HG03460 (cell line): ENCODE results near the gene JARID2.
A peak's percentile ranks its signal among the peaks of the same experiment; 100 is the strongest.

Source experiments
- ATAC-seq: cut with Tn5 transposase; IDR thresholded peaks from one replicate; pipeline ENCODE4 v1.9.1; 2021; ENCODE audit not compliant: unreplicated experiment

JARID2 gene

GRCh38 chr6:15264412-15264811 lies 18.5 kb downstream of the JARID2 start:
- no peak for ATAC-seq

GRCh38 chr6:15264902-15265761 lies 19.3 kb downstream of the JARID2 start:
- no peak for ATAC-seq

- no peak for ATAC-seq
Observed at GRCh38 chr6:15265787-15266186, 19.9 kb downstream of the JARID2 start.

- ATAC-seq: peak; percentile 53
Observed at GRCh38 chr6:15266423-15266996, 20.6 kb downstream of the JARID2 start.

GRCh38 chr6:15267221-15267620 lies 21.4 kb downstream of the JARID2 start:
- no peak for ATAC-seq

GRCh38 chr6:15268137-15268908 lies 22.5 kb downstream of the JARID2 start:
- no peak for ATAC-seq

GRCh38 chr6:15269011-15269410 lies 23.1 kb downstream of the JARID2 start:
- ATAC-seq: no peak

GRCh38 chr6:15269619-15270018 lies 23.8 kb downstream of the JARID2 start:
- ATAC-seq: no peak

GRCh38 chr6:15270402-15270801 lies 24.5 kb downstream of the JARID2 start:
- no peak for ATAC-seq

- no peak for ATAC-seq
Observed at GRCh38 chr6:15272562-15272961, 26.7 kb downstream of the JARID2 start.

- no peak for ATAC-seq
Observed at GRCh38 chr6:15274692-15275387, 29.0 kb downstream of the JARID2 start.

- no peak for ATAC-seq
Observed at GRCh38 chr6:15276036-15276985, 30.4 kb downstream of the JARID2 start.

- no peak for ATAC-seq
Observed at GRCh38 chr6:15279047-15279661, 33.3 kb downstream of the JARID2 start.

GRCh38 chr6:15280028-15280427 lies 34.2 kb downstream of the JARID2 start:
- ATAC-seq: no peak

- no peak for ATAC-seq
Observed at GRCh38 chr6:15280961-15281360, 35.1 kb downstream of the JARID2 start.

GRCh38 chr6:15282334-15282733 lies 36.5 kb downstream of the JARID2 start:
- no peak for ATAC-seq

- ATAC-seq: no peak
Observed at GRCh38 chr6:15283986-15284361, 38.1 kb downstream of the JARID2 start.

- no peak for ATAC-seq
Observed at GRCh38 chr6:15284743-15285142, 38.9 kb downstream of the JARID2 start.

- ATAC-seq: no peak
Observed at GRCh38 chr6:15285682-15286294, 39.9 kb downstream of the JARID2 start.
